ENCODE results near the gene PNMA8A.

DNA sequence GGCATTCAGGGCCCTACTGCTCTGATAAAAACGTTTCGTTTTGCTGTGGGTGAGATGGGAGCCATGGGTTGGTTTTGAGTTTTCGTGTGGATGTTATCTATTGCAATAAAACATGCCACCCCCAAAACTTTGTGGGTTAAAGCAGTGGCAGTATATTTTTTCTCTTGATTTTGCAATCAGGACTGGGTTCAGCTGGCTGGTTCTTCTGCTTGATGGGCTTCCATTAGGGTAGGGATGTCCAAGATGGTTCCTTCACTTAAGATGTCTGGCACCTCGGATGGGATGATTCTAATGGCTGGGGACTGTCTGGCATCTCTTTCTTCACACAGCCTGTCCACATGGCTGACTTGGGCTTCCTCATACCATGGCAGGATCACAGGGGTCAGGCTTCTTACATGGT is 39.9 kb upstream of the PNMA8A start:
- TF ChIP-seq, protein P1, sequence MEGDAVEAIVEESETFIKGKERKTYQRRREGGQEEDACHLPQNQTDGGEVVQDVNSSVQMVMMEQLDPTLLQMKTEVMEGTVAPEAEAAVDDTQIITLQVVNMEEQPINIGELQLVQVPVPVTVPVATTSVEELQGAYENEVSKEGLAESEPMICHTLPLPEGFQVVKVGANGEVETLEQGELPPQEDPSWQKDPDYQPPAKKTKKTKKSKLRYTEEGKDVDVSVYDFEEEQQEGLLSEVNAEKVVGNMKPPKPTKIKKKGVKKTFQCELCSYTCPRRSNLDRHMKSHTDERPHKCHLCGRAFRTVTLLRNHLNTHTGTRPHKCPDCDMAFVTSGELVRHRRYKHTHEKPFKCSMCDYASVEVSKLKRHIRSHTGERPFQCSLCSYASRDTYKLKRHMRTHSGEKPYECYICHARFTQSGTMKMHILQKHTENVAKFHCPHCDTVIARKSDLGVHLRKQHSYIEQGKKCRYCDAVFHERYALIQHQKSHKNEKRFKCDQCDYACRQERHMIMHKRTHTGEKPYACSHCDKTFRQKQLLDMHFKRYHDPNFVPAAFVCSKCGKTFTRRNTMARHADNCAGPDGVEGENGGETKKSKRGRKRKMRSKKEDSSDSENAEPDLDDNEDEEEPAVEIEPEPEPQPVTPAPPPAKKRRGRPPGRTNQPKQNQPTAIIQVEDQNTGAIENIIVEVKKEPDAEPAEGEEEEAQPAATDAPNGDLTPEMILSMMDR (IDR thresholded peaks at IDR 0.05; ENCODE audit: control extremely low read depth in 1 of 3, insufficient read depth in 1 of 3, low read depth in 1 of 3, low read length in 3 of 3), result no peak
- TF ChIP-seq YY1 (IDR thresholded peaks at IDR 0.05; ENCODE audit: low read depth, low read length) (no peak), JUND (IDR thresholded peaks at IDR 0.05; ENCODE audit: low read length) (no peak), EP300 (IDR thresholded peaks at IDR 0.05; ENCODE audit: borderline replicate concordance in 1 of 2, low read depth in 2 of 2, low read length in 2 of 2) (no peak), RAD21 (IDR thresholded peaks at IDR 0.05 in 1 of 2, conservative IDR thresholded peaks at IDR 0.05 in 1 of 2; ENCODE audit: low read depth in 2 of 2, low read length in 2 of 2) (no peak), POLR2A (IDR thresholded peaks at IDR 0.05; ENCODE audit: control extremely low read depth in 1 of 2, low read depth in 2 of 2, low read length in 2 of 2) (no peak)

Measured in H1 (cell line).